GM23248 (cell line): ENCODE results near the gene EYA3. TPM values are rescaled to one million over a fixed set of nuclear protein-coding genes. Genes with fewer than 3 reads are reported as not detected.

Experiments used
- DNase-seq: peaks from one replicate; pipeline ENCODE4 v3.0.0-alpha.2; 2015
- H2AFZ ChIP-seq: fragments of 200-600 bp; sonication (generic); 2 replicates; pipeline ENCODE4 v1.6.1; 2016; ENCODE audit warnings: antibody characterized with exemption
- H3F3A ChIP-seq: fragments of 200-600 bp; sonication (generic); 2 replicates; pipeline ENCODE4 v1.6.1; 2016; ENCODE audit warnings: mild to moderate bottlenecking, antibody characterized with exemption, mixed run types; ENCODE audit not compliant: insufficient read depth
- H3K27ac ChIP-seq: fragments of 200-600 bp; sonication (generic); 2 replicates; pipeline ENCODE4 v1.5.1; 2016; ENCODE audit warnings: mild to moderate bottlenecking
- H3K27me3 ChIP-seq: fragments of 200-600 bp; sonication (generic); replicated peaks from 2 replicates; pipeline ENCODE4 v1.6.1; 2016; ENCODE audit warnings: mild to moderate bottlenecking; ENCODE audit not compliant: insufficient read depth
- H3K36me3 ChIP-seq: fragments of 200-600 bp; sonication (generic); 2 replicates; pipeline ENCODE4 v1.6.1; 2016; ENCODE audit warnings: low read depth, mild to moderate bottlenecking
- H3K4me1 ChIP-seq: fragments of 200-600 bp; sonication (generic); 2 replicates; pipeline ENCODE4 v1.6.1; 2016; ENCODE audit warnings: mild to moderate bottlenecking; ENCODE audit not compliant: insufficient read depth
- H3K4me2 ChIP-seq: fragments of 200-600 bp; sonication (generic); one replicate; pipeline ENCODE4 v1.6.1; 2016; ENCODE audit warnings: mild to moderate bottlenecking; ENCODE audit not compliant: unreplicated experiment
- H3K4me3 ChIP-seq: fragments of 200-600 bp; sonication (generic); 2 replicates; pipeline ENCODE4 v1.5.1; 2016; ENCODE audit warnings: mild to moderate bottlenecking
- H3K79me2 ChIP-seq: fragments of 200-600 bp; sonication (generic); 2 replicates; pipeline ENCODE4 v1.6.1; 2016; ENCODE audit warnings: mild to moderate bottlenecking; ENCODE audit not compliant: insufficient read depth
- H3K9ac ChIP-seq: fragments of 200-600 bp; sonication (generic); 2 replicates; pipeline ENCODE4 v1.6.1; 2016; ENCODE audit warnings: mild to moderate bottlenecking
- H3K9me2 ChIP-seq: fragments of 200-600 bp; sonication (generic); 2 replicates; pipeline ENCODE4 v1.6.1; 2016; ENCODE audit warnings: mixed run types, mild to moderate bottlenecking, moderate library complexity; ENCODE audit not compliant: insufficient read depth
- H3K9me3 ChIP-seq: fragments of 200-600 bp; sonication (generic); one replicate; pipeline ENCODE4 v1.6.1; 2017; ENCODE audit warnings: low read depth
- H4K20me1 ChIP-seq: fragments of 200-600 bp; sonication (generic); 2 replicates; pipeline ENCODE4 v1.6.0; 2016; ENCODE audit not compliant: insufficient read depth
- EZH2 ChIP-seq: fragments of 200-600 bp; sonication (generic); IDR thresholded peaks from 2 replicates; pipeline ENCODE4 v1.6.1; 2018; ENCODE audit warnings: antibody characterized with exemption, mild to moderate bottlenecking; ENCODE audit not compliant: insufficient read depth, poor library complexity, severe bottlenecking
- EZH2phosphoT487 ChIP-seq: fragments of 200-600 bp; sonication (generic); IDR thresholded peaks from 2 replicates; pipeline ENCODE4 v1.6.1; 2018; ENCODE audit warnings: antibody characterized with exemption, moderate library complexity, mild to moderate bottlenecking, low read depth; ENCODE audit not compliant: insufficient read depth
- WGBS, 2 experiments: methylation state at CpG; one replicate each; pipeline ENCODE4 v1.1.6; 2015 to 2017; ENCODE audit warnings: low lambda C conversion rate in 2 of 2, low coverage in 1 of 2; ENCODE audit errors: missing lambda C conversion rate in 2 of 2; 5-methylcytosine and 5-hydroxymethylcytosine counted together
- in situ Hi-C: fragments of 300-500 bp; cut with MboI; formaldehyde crosslinking; loops from 2 replicates; pipeline ENCODE4 v1.15.0; 2020
- polyA plus RNA-seq: library from polyadenylated mRNA; unstranded; fragments of >200 nt; fragmentation: Nextera tagmentation; extraction: Ambion mirVana; gene quantifications from 2 replicates; pipeline ENCODE4 v1.2.1, GENCODE V29; 2016
- total RNA-seq: library from RNA; depleted of rRNA; stranded (reverse); fragments of >200 nt; shearing (Covaris generic); gene quantifications from 2 replicates; pipeline ENCODE4 v1.2.3, GENCODE V29; 2014

The EYA3 gene
- total and polyA plus RNA-seq, 2 experiments from 2014 or later, result 9.1 to 16.9 TPM

- Histone ChIP-seq H2AFZ (no peak overlapping the region), H3K4me1 (peaks cover 9% of the 10 kb centered on the region), H3K9ac (no peak overlapping the region), H3K4me3 (no peak overlapping the region), H3K9me2 (no peaks in the 10 kb centered on the region), H3K36me3 (no peaks in the 10 kb centered on the region), H3K27ac (no peak overlapping the region), H4K20me1 (no peaks in the 10 kb centered on the region), H3K9me3 (no peaks in the 10 kb centered on the region), H3K27me3 (no peaks in the 10 kb centered on the region), H3K79me2 (no peaks in the 10 kb centered on the region), H3F3A (peaks cover 38% of the 10 kb centered on the region), H3K4me2 (no peak overlapping the region)
- WGBS, 2 experiments, result 80 to 83% methylated on average over 12 to 14 of the region's 14 CpGs
- TF ChIP-seq EZH2phosphoT487, result no peak
- no peak for TF ChIP-seq EZH2
- no peak for DNase-seq
- in situ Hi-C loops, result no loop called here
These were observed 47.2 kb upstream of the EYA3 start for GRCh38 chr1:28135371-28136168.

- DNase-seq, result no peak
- TF ChIP-seq EZH2phosphoT487 (no peak), EZH2 (no peak)
- H3K79me2 ChIP-seq, result no peaks in the 10 kb centered on the region
- no peaks in the 10 kb centered on the region for H4K20me1 ChIP-seq
- no peaks in the 10 kb centered on the region for H3K9me2 ChIP-seq
- no peak overlapping the region for H3K4me3 ChIP-seq
- no peak overlapping the region for H3K9ac ChIP-seq
- WGBS, 2 experiments, result 82 to 96% methylated on average over 2 of the region's 2 CpGs
- no peaks in the 10 kb centered on the region for H3K36me3 ChIP-seq
- no peak overlapping the region for H3K4me2 ChIP-seq
- H2AFZ ChIP-seq, result no peak overlapping the region
- H3F3A ChIP-seq, result peaks cover 36% of the 10 kb centered on the region
- no peaks in the 10 kb centered on the region for H3K27me3 ChIP-seq
- H3K9me3 ChIP-seq, result no peaks in the 10 kb centered on the region
- H3K27ac ChIP-seq, result no peak overlapping the region
- in situ Hi-C loops, result no loop called here
- H3K4me1 ChIP-seq, result peaks cover 9% of the 10 kb centered on the region
These were observed 46.3 kb upstream of the EYA3 start for GRCh38 chr1:28134651-28135207.

- Histone ChIP-seq H3K4me3 (no peak overlapping the region), H3K27ac (no peak overlapping the region), H3K9ac (no peak overlapping the region), H3K27me3 (no peaks in the 10 kb centered on the region), H3K36me3 (no peaks in the 10 kb centered on the region), H2AFZ (no peak overlapping the region), H3K4me1 (peaks cover 18% of the 10 kb centered on the region), H4K20me1 (no peaks in the 10 kb centered on the region), H3K79me2 (no peaks in the 10 kb centered on the region), H3K9me3 (no peaks in the 10 kb centered on the region), H3F3A (peaks cover 15% of the 10 kb centered on the region), H3K9me2 (no peaks in the 10 kb centered on the region), H3K4me2 (no peak overlapping the region)
- in situ Hi-C loops, result no loop called here
- WGBS, 2 experiments, result 69% methylated on average over 11 of the region's 11 CpGs
- no peak for DNase-seq
- TF ChIP-seq EZH2 (no peak), EZH2phosphoT487 (no peak)
These were observed 44.1 kb upstream of the EYA3 start for GRCh38 chr1:28132171-28133167.

- in situ Hi-C loops, result no loop called here
- Histone ChIP-seq H3K9me3 (no peaks in the 10 kb centered on the region), H3K79me2 (no peaks in the 10 kb centered on the region), H3K27me3 (no peaks in the 10 kb centered on the region), H3K36me3 (no peaks in the 10 kb centered on the region), H3K4me2 (no peak overlapping the region), H3K9ac (no peak overlapping the region), H3F3A (no peaks in the 10 kb centered on the region; the same call in 1 of the 2 replicates), H3K27ac (no peak overlapping the region), H3K4me1 (peaks cover 9% of the 10 kb centered on the region), H3K9me2 (no peaks in the 10 kb centered on the region), H2AFZ (no peak overlapping the region), H3K4me3 (no peak overlapping the region), H4K20me1 (no peaks in the 10 kb centered on the region)
- TF ChIP-seq EZH2, result no peak
- TF ChIP-seq EZH2phosphoT487, result no peak
- no peak for DNase-seq
- 78 to 92% methylated on average over 6 of the region's 6 CpGs for WGBS, 2 experiments
These were observed 42.5 kb upstream of the EYA3 start for GRCh38 chr1:28130901-28131300.
